ENCODE data around the gene SHANK3. TPM values are rescaled to one million over a fixed set of nuclear protein-coding genes. Genes with fewer than 3 reads are reported as not detected.

SHANK3 gene
- total RNA-seq, 4 donors from 2014 or later, result 2.8 to 36.3 (median 10.8) TPM

DNA sequence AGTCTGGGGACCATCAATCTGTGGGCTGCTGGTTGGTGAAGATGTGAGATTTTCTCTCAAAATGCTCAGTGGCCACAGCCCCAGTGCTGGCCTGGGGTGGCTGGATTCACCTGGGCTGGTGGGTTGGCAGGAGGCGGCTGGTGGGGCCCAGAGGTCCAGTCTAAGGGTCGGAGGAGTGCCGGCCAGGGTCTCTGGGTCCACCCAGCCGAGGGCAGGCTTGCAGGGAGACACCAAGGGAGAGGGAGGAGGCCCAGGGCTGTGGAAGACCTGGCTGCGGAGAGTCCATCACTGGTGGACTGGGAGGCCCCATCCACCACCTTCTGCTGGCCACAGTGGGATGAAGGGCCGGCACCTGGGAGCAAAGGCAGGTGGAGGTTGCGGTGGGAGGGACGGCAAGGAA is 582 bp upstream of the SHANK3 start:
- peaks cover 0 to 20% of the 10 kb centered on the region in 2 donors for H3K27me3 ChIP-seq
- peak overlapping the region; percentile 10 to 55 (median 40) for H3K27ac ChIP-seq

GRCh38 chr22:50673231-50674129 is 857 bp downstream of the SHANK3 start:
- H3K36me3 ChIP-seq, result no peaks in the 10 kb centered on the region
- H3K4me3 ChIP-seq, result peak overlapping the region; percentile 15 to 54 (median 47)
- TF ChIP-seq POLR2A (IDR thresholded peaks at IDR 0.05) (no peak), CTCF (IDR thresholded peaks at IDR 0.05) (no peak)
- H3K9me3 ChIP-seq, result no peaks in the 10 kb centered on the region
- peaks cover 0 to 20% of the 10 kb centered on the region in 2 donors for H3K27me3 ChIP-seq
- DNase-seq, result peak in 2 of 3 donors; percentile 41 to 43
- H3K4me1 ChIP-seq, result peaks cover 0 to 18% (median 7%) of the 10 kb centered on the region in 4 donors
- peak overlapping the region in 3 of 4 donors; percentile 13 to 57 (median 52) for H3K27ac ChIP-seq

More for the DNA sequence above, 582 bp upstream of the SHANK3 start:
- Histone ChIP-seq H3K4me1 (peaks cover 0 to 18% (median 7%) of the 10 kb centered on the region in 4 donors), H3K9me3 (no peaks in the 10 kb centered on the region), H3K4me3 (no peak overlapping the region), H3K36me3 (no peaks in the 10 kb centered on the region)
- peak in 1 of 3 donors; percentile 45 for DNase-seq
- TF ChIP-seq CTCF (IDR thresholded peaks at IDR 0.05), result no peak
- TF ChIP-seq POLR2A (IDR thresholded peaks at IDR 0.05), result no peak

GRCh38 chr22:50674130-50674500 is 1.5 kb downstream of the SHANK3 start:
- Histone ChIP-seq H3K36me3 (no peaks in the 10 kb centered on the region), H3K4me1 (peaks cover 0 to 18% (median 7%) of the 10 kb centered on the region in 4 donors), H3K27ac (peak overlapping the region in 2 of 4 donors; percentile 52 to 57), H3K9me3 (no peaks in the 10 kb centered on the region), H3K27me3 (peaks cover 0 to 20% of the 10 kb centered on the region in 2 donors), H3K4me3 (peak overlapping the region; percentile 15 to 54 (median 47))
- TF ChIP-seq CTCF (IDR thresholded peaks at IDR 0.05) (no peak), POLR2A (IDR thresholded peaks at IDR 0.05) (no peak)
- DNase-seq, result peak in 1 of 3 donors; percentile 24

DNA sequence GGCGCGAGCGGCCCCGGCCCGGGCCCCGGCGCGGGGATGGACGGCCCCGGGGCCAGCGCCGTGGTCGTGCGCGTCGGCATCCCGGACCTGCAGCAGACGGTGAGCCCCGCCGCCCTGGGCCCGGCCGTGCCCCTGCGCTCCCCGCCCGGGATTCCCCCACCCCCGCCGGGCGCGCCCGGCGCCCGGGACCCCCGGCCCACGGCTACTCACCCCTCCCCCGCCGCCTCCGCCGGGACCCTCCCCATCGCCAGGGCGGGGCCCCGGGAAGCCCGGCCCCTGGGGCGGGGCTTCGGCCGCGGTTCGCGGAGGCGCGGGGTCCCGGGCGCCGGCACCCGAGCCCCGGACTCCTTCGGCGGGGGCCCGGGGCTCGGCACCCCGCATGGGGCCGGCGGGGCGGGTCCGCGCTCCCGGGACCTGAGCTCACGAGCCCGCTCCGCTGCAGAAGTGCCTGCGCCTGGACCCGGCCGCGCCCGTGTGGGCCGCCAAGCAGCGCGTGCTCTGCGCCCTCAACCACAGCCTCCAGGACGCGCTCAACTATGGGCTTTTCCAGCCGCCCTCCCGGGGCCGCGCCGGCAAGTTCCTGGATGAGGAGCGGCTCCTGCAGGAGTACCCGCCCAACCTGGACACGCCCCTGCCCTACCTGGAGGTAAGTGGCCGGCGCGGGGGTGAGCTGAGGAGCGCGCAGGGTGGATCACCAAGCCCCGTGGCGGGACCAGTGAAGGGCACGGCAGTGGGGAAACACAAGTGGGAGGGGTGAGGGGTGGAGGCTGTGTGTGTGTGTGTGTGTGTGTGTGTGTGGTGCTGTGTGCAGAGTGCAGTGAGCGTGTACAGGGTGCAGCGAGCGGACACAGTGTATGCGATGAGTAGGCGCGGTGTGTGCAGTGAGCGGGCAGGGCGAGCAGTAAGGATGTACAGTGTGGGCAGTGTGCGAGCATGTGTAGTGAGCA is 2.3 kb downstream of the SHANK3 start:
- Histone ChIP-seq H3K4me1 (peaks cover 0 to 18% (median 7%) of the 10 kb centered on the region in 4 donors), H3K27ac (no peak overlapping the region), H3K4me3 (peak overlapping the region; percentile 20 to 54 (median 48)), H3K36me3 (no peaks in the 10 kb centered on the region), H3K27me3 (peaks cover 0 to 20% of the 10 kb centered on the region in 2 donors), H3K9me3 (no peaks in the 10 kb centered on the region)
- no peak for TF ChIP-seq POLR2A (IDR thresholded peaks at IDR 0.05)
- peak; percentile 11 to 74 (median 63) for DNase-seq

GRCh38 chr22:50675553-50676179 is 3.0 kb downstream of the SHANK3 start:
- H3K4me1 ChIP-seq, result peaks cover 0 to 18% (median 7%) of the 10 kb centered on the region in 4 donors
- no peak overlapping the region for H3K27ac ChIP-seq
- no peaks in the 10 kb centered on the region for H3K36me3 ChIP-seq
- H3K9me3 ChIP-seq, result no peaks in the 10 kb centered on the region
- H3K4me3 ChIP-seq, result peak overlapping the region in 2 of 4 donors; percentile 47 to 54
- H3K27me3 ChIP-seq, result peaks cover 0 to 20% of the 10 kb centered on the region in 2 donors
- peak in 1 of 3 donors; percentile 19 for DNase-seq
- no peak for TF ChIP-seq POLR2A (IDR thresholded peaks at IDR 0.05)
- TF ChIP-seq CTCF (IDR thresholded peaks at IDR 0.05), result no peak
